Fibroblast of lung (primary cell): ENCODE results near the gene CTSO. TPM values are rescaled to one million over a fixed set of nuclear protein-coding genes. Genes with fewer than 3 reads are reported as not detected.

Source experiments
- DNase-seq, 2 donors: peaks; one replicate each; pipeline versions ENCODE4 v3.0.0 to v3.0.0-alpha.2; 2010; ENCODE audit warnings: low read depth in 2 of 2
- H2AFZ ChIP-seq: 2 replicates; pipeline ENCODE4 v1.5.1; 2012; ENCODE audit warnings: low read length, control low read depth, inconsistent platforms
- H3K27ac ChIP-seq: 2 replicates; pipeline ENCODE4 v1.5.1; 2011; ENCODE audit warnings: low read length, control low read depth; ENCODE audit not compliant: insufficient read depth
- H3K27me3 ChIP-seq: 2 replicates; pipeline ENCODE4 v1.5.1; 2011; ENCODE audit warnings: mild to moderate bottlenecking, low read length; ENCODE audit not compliant: control insufficient read depth, insufficient read depth
- H3K36me3 ChIP-seq: 2 replicates; pipeline ENCODE4 v1.5.1; 2011; ENCODE audit warnings: low read length; ENCODE audit not compliant: control insufficient read depth, insufficient read depth
- H3K4me1 ChIP-seq: 2 replicates; pipeline ENCODE4 v1.5.1; 2011; ENCODE audit warnings: low read length; ENCODE audit not compliant: control insufficient read depth, insufficient read depth; ENCODE audit errors: extremely low read depth
- H3K4me2 ChIP-seq: 2 replicates; pipeline ENCODE4 v1.5.1; 2011; ENCODE audit warnings: low read length, control low read depth; ENCODE audit not compliant: insufficient read depth; ENCODE audit errors: extremely low read depth
- H3K4me3 ChIP-seq, 4 experiments: fragments of 200-600 bp in 1 of 4; sonication (generic) in 1 of 4; replicated peaks in 1 of 4; 2 replicates each; pipeline ENCODE4 v1.5.1; 2011 to 2016; ENCODE audit warnings: low read length in 4 of 4, low read depth in 3 of 4, mild to moderate bottlenecking in 3 of 4, control low read depth in 2 of 4, inconsistent platforms in 1 of 4, mixed read lengths in 1 of 4; ENCODE audit not compliant: insufficient read depth in 1 of 4; ENCODE audit errors: control extremely low read depth in 1 of 4
- H3K79me2 ChIP-seq: 2 replicates; pipeline ENCODE4 v1.5.1; 2012; ENCODE audit warnings: mild to moderate bottlenecking, low read length, inconsistent platforms; ENCODE audit not compliant: control insufficient read depth, insufficient read depth
- H3K9ac ChIP-seq: 2 replicates; pipeline ENCODE4 v1.5.1; 2011; ENCODE audit warnings: mild to moderate bottlenecking, low read length, control low read depth; ENCODE audit not compliant: insufficient read depth
- H3K9me3 ChIP-seq: 2 replicates; pipeline ENCODE4 v1.5.1; 2012; ENCODE audit warnings: low read depth, low read length; ENCODE audit not compliant: control insufficient read depth, insufficient read depth
- H4K20me1 ChIP-seq: 2 replicates; pipeline ENCODE4 v1.5.1; 2011; ENCODE audit warnings: low read length; ENCODE audit not compliant: control insufficient read depth, insufficient read depth; ENCODE audit errors: extremely low read depth
- EZH2 ChIP-seq: IDR thresholded peaks from 2 replicates; pipeline ENCODE4 v1.5.1; 2012; ENCODE audit warnings: low read length, control low read depth, mild to moderate bottlenecking; ENCODE audit errors: missing control alignments
- polyA plus RNA-seq, 2 donors: library from polyadenylated mRNA; depleted of rRNA in 1 of 2; stranded (reverse) in 1 of 2; unstranded in 1 of 2; fragments of >200 nt; gene quantifications; 2 replicates each; pipeline ENCODE4 v1.2.1, GENCODE V29; 2011 to 2012; ENCODE audit warnings: missing spikeins in 1 of 2
- total RNA-seq: library from RNA; depleted of rRNA; stranded (reverse); fragments of >200 nt; gene quantifications from 2 replicates; pipeline ENCODE4 v1.2.1, GENCODE V29; 2014
- TF ChIP-seq, protein P1 (sequence below), 2 donors: IDR thresholded peaks in 1 of 2; conservative IDR thresholded peaks in 1 of 2; 1 replicate in 1 of 2; 2 replicates in 1 of 2; pipeline ENCODE4 v1.5.1; 2011 to 2012; ENCODE audit warnings: low read length in 2 of 2, control low read depth in 1 of 2, inconsistent platforms in 1 of 2, low read depth in 1 of 2, mild to moderate bottlenecking in 1 of 2

Gene CTSO
- total and polyA plus RNA-seq, 2 donors (not counting 1 experiment from before 2014, with no cell fraction given) = 23.6 to 47.3 TPM

GRCh38 chr4:155974476-155974749 is 20.7 kb upstream of the CTSO start:
- no peak for DNase-seq
- H3K27ac ChIP-seq = no peak overlapping the region
- H3K79me2 ChIP-seq = no peaks in the 10 kb centered on the region
- H3K9ac ChIP-seq = no peak overlapping the region
- no peak overlapping the region for H3K4me2 ChIP-seq
- H4K20me1 ChIP-seq = no peaks in the 10 kb centered on the region
- no peaks in the 10 kb centered on the region for H3K36me3 ChIP-seq
- H2AFZ ChIP-seq = no peak overlapping the region
- H3K4me3 ChIP-seq = no peak overlapping the region
- H3K27me3 ChIP-seq = no peaks in the 10 kb centered on the region
- no peaks in the 10 kb centered on the region for H3K9me3 ChIP-seq
- no peak for TF ChIP-seq EZH2
- TF ChIP-seq, protein P1, sequence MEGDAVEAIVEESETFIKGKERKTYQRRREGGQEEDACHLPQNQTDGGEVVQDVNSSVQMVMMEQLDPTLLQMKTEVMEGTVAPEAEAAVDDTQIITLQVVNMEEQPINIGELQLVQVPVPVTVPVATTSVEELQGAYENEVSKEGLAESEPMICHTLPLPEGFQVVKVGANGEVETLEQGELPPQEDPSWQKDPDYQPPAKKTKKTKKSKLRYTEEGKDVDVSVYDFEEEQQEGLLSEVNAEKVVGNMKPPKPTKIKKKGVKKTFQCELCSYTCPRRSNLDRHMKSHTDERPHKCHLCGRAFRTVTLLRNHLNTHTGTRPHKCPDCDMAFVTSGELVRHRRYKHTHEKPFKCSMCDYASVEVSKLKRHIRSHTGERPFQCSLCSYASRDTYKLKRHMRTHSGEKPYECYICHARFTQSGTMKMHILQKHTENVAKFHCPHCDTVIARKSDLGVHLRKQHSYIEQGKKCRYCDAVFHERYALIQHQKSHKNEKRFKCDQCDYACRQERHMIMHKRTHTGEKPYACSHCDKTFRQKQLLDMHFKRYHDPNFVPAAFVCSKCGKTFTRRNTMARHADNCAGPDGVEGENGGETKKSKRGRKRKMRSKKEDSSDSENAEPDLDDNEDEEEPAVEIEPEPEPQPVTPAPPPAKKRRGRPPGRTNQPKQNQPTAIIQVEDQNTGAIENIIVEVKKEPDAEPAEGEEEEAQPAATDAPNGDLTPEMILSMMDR (conservative IDR thresholded peaks at IDR 0.05 in 1 of 2, IDR thresholded peaks at IDR 0.05 in 1 of 2; ENCODE audit: low read depth in 1 of 2, low read length in 2 of 2) = no peak
- no peaks in the 10 kb centered on the region for H3K4me1 ChIP-seq

DNA sequence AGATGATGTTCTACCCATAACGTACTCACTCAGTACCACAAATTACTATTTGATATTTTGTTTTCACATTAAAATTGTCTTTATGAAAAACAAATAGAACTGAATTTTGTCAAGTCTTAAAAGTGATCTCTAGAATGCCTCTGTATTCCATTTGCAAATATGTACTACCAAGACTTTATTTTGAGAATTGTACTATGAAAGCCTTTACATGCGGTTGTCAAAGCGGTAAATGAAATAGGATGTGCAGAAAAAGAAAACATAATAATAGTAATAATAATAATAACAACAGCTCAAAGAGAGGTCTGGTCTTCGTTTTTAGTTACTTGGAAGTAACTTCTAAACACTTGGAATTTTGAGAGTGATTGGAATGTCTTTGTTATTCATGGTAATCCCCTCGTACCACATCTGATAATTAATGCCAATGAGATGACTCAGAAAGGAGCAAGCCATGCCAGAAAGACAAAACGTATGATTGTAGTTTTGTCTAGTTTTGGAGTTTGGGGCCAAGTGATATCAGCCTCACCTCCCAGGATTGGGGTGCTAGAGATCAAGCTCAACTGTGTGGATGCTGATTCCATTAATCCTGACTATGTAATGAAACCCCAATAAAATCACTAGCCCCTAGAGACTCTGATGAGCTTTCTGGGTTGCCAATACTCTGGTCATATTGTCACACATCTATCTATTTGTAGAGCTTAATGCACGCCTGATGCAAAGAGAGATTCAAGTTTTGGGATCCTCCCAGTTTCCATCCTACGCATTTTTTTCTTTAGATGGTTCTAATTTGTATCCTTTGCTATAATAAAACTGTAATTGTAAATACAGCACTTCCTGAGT is 20.2 kb upstream of the CTSO start:
- Histone ChIP-seq H3K9ac (no peak overlapping the region), H3K79me2 (no peaks in the 10 kb centered on the region), H2AFZ (no peak overlapping the region), H3K27me3 (no peaks in the 10 kb centered on the region), H3K4me2 (no peak overlapping the region), H3K4me3 (no peak overlapping the region), H3K4me1 (no peaks in the 10 kb centered on the region), H3K27ac (no peak overlapping the region), H4K20me1 (no peaks in the 10 kb centered on the region), H3K36me3 (no peaks in the 10 kb centered on the region), H3K9me3 (no peaks in the 10 kb centered on the region)
- peak in 1 of 2 donors; percentile 77 for DNase-seq
- TF ChIP-seq, protein P1 (conservative IDR thresholded peaks at IDR 0.05 in 1 of 2, IDR thresholded peaks at IDR 0.05 in 1 of 2; ENCODE audit: low read depth in 1 of 2, low read length in 2 of 2) = no peak
- no peak for TF ChIP-seq EZH2

- Histone ChIP-seq H3K36me3 (no peaks in the 10 kb centered on the region), H3K9ac (no peak overlapping the region), H3K27ac (no peak overlapping the region), H2AFZ (no peak overlapping the region), H3K4me1 (no peaks in the 10 kb centered on the region), H3K9me3 (no peaks in the 10 kb centered on the region), H3K79me2 (no peaks in the 10 kb centered on the region), H4K20me1 (no peaks in the 10 kb centered on the region), H3K4me2 (no peak overlapping the region), H3K4me3 (no peak overlapping the region), H3K27me3 (no peaks in the 10 kb centered on the region)
- TF ChIP-seq, protein P1 (conservative IDR thresholded peaks at IDR 0.05 in 1 of 2, IDR thresholded peaks at IDR 0.05 in 1 of 2; ENCODE audit: low read depth in 1 of 2, low read length in 2 of 2) = peak; percentile 55 to 56
- no peak for TF ChIP-seq EZH2
- DNase-seq = peak in 1 of 2 donors; percentile 55
These were observed 18.4 kb upstream of the CTSO start for GRCh38 chr4:155972098-155972497.
